PC-9 (cell line): Measurements from ENCODE around the gene OR5B17.

Experiments
- EZH2 ChIP-seq: fragments of 200-600 bp; sonication (generic); IDR thresholded peaks from 2 replicates; pipeline ENCODE4 v1.8.0; 2017; ENCODE audit warnings: antibody characterized with exemption, low read depth
- TF ChIP-seq, protein P1 (sequence below): fragments of 200-600 bp; sonication (generic); conservative IDR thresholded peaks from 2 replicates; pipeline ENCODE4 v1.6.1; 2017; ENCODE audit warnings: mixed run types, antibody characterized with exemption, mild to moderate bottlenecking, moderate library complexity

DNA sequence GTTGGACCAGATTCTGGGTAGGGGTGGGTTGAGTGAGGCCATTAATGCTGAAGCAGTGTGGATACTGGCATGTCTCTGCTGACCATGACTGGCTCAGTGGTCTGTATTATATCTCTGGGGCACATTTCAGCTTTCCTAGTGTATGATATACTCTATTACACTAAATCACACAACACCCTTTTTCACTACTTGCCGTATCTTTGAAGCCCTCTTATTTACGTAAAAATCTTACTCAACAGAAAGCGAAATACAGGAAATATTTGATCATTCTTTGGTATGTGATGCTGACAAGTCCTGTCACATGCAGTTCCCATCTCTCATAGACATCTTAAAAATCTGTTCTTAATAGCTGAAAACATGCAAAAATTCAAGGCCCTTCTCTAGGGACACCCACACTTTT, 40.3 kb downstream of the OR5B17 start:
- TF ChIP-seq, protein P1, sequence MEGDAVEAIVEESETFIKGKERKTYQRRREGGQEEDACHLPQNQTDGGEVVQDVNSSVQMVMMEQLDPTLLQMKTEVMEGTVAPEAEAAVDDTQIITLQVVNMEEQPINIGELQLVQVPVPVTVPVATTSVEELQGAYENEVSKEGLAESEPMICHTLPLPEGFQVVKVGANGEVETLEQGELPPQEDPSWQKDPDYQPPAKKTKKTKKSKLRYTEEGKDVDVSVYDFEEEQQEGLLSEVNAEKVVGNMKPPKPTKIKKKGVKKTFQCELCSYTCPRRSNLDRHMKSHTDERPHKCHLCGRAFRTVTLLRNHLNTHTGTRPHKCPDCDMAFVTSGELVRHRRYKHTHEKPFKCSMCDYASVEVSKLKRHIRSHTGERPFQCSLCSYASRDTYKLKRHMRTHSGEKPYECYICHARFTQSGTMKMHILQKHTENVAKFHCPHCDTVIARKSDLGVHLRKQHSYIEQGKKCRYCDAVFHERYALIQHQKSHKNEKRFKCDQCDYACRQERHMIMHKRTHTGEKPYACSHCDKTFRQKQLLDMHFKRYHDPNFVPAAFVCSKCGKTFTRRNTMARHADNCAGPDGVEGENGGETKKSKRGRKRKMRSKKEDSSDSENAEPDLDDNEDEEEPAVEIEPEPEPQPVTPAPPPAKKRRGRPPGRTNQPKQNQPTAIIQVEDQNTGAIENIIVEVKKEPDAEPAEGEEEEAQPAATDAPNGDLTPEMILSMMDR = no peak
- no peak for TF ChIP-seq EZH2
